IPS DF 6.9 (cell line): ENCODE data around the gene PHPT1.
"Not testable (repeated sequence)": the region's sequence is repeated elsewhere in the genome, so short reads cannot be mapped to it uniquely, and the experiment has no call there.

Source experiments
- DNase-seq: peaks from one replicate; pipeline ENCODE4 v3.0.0-alpha.2; 2013; ENCODE audit warnings: low read depth, low spot score
- H3K27ac ChIP-seq: one replicate; pipeline ENCODE4 v1.5.1; 2013; ENCODE audit warnings: low read length, control low read depth
- H3K27me3 ChIP-seq: 2 replicates; pipeline ENCODE4 v1.6.1; 2013; ENCODE audit warnings: mild to moderate bottlenecking, low read length; ENCODE audit not compliant: control insufficient read depth, insufficient read depth
- H3K36me3 ChIP-seq: 2 replicates; pipeline ENCODE4 v1.6.1; 2013; ENCODE audit warnings: low read length; ENCODE audit not compliant: control insufficient read depth, insufficient read depth
- H3K4me1 ChIP-seq: 2 replicates; pipeline ENCODE4 v1.6.1; 2013; ENCODE audit warnings: low read length; ENCODE audit not compliant: control insufficient read depth, insufficient read depth
- H3K4me3 ChIP-seq: 2 replicates; pipeline ENCODE4 v1.5.1; 2013; ENCODE audit warnings: mild to moderate bottlenecking, low read length
- H3K9me3 ChIP-seq: 2 replicates; pipeline ENCODE4 v1.6.1; 2013; ENCODE audit warnings: low read length, inconsistent platforms; ENCODE audit not compliant: control insufficient read depth, insufficient read depth
- WGBS: extraction: QIAGEN DNeasy Blood & Tissue Kit; methylation state at CpG from one replicate; pipeline ENCODE4 v1.1.7; 2013; ENCODE audit warnings: mixed read lengths, missing lambda C conversion rate; ENCODE audit not compliant: insufficient read length, insufficient coverage; 5-methylcytosine and 5-hydroxymethylcytosine counted together

PHPT1 gene

GRCh38 chr9:136849038-136849959, at the start of gene PHPT1:
TSS of gene PHPT1 (plus strand) at chr9:136849409. CDS start at chr9:136849431, 22 bp downstream.
- Histone ChIP-seq H3K4me1 (peaks cover 7% of the 10 kb centered on the region), H3K27me3 (no peaks in the 10 kb centered on the region; the same call in 1 of the 2 replicates), H3K9me3 (no peaks in the 10 kb centered on the region), H3K36me3 (no peaks in the 10 kb centered on the region; the same call in 1 of the 2 replicates), H3K4me3 (peak within 1 kb of the TSS; percentile 85), H3K27ac (no peak within 1 kb of the TSS)
- DNase-seq, result peak; percentile 89
- WGBS, result no CpG with 5 or more reads among the region's 77 CpGs

- no peak for DNase-seq
- H3K4me1 ChIP-seq, result no peaks in the 10 kb centered on the region
- no CpG with 5 or more reads among the region's 63 CpGs for WGBS
These were observed 49.2 kb upstream of the PHPT1 start for GRCh38 chr9:136799854-136800657.

GRCh38 chr9:136802321-136802720, 46.9 kb upstream of the PHPT1 start:
- Histone ChIP-seq H3K36me3 (no peaks in the 10 kb centered on the region), H3K27me3 (no peaks in the 10 kb centered on the region), H3K9me3 (no peaks in the 10 kb centered on the region), H3K4me3 (no peak overlapping the region), H3K4me1 (peaks cover 5% of the 10 kb centered on the region; the same call in 1 of the 2 replicates), H3K27ac (no peak overlapping the region)
- no peak for DNase-seq
- WGBS, result no CpG with 5 or more reads among the region's 6 CpGs

More at GRCh38 chr9:136799854-136800657, 49.2 kb upstream of the PHPT1 start:
- Histone ChIP-seq H3K4me3 (peak overlapping the region; percentile 77), H3K36me3 (no peaks in the 10 kb centered on the region), H3K27ac (no peak overlapping the region), H3K9me3 (no peaks in the 10 kb centered on the region), H3K27me3 (no peaks in the 10 kb centered on the region)

GRCh38 chr9:136803009-136803550, 46.1 kb upstream of the PHPT1 start:
- not testable (repeated sequence) for H3K4me3 ChIP-seq, H3K9me3 ChIP-seq, H3K4me1 ChIP-seq, H3K27ac ChIP-seq, H3K36me3 ChIP-seq, H3K27me3 ChIP-seq, DNase-seq
- WGBS, result no CpG with 5 or more reads among the region's 9 CpGs

GRCh38 chr9:136803551-136804508, 45.4 kb upstream of the PHPT1 start:
- no peak overlapping the region for H3K27ac ChIP-seq
- no CpG with 5 or more reads among the region's 22 CpGs for WGBS
- H3K36me3 ChIP-seq, result no peaks in the 10 kb centered on the region

GRCh38 chr9:136804509-136805206, 44.6 kb upstream of the PHPT1 start:
- Histone ChIP-seq H3K27ac (no peak overlapping the region), H3K9me3 (no peaks in the 10 kb centered on the region), H3K4me3 (no peak overlapping the region), H3K36me3 (peaks cover 1% of the 10 kb centered on the region; the same call in 1 of the 2 replicates), H3K4me1 (peaks cover 5% of the 10 kb centered on the region; the same call in 1 of the 2 replicates), H3K27me3 (no peaks in the 10 kb centered on the region)
- WGBS, result no CpG with 5 or more reads among the region's 20 CpGs
- DNase-seq, result no peak

More at GRCh38 chr9:136803551-136804508, 45.4 kb upstream of the PHPT1 start:
- no peaks in the 10 kb centered on the region for H3K9me3 ChIP-seq
- no peak overlapping the region for H3K4me3 ChIP-seq
- DNase-seq, result no peak
- H3K4me1 ChIP-seq, result peaks cover 5% of the 10 kb centered on the region; the same call in 1 of the 2 replicates
- no peaks in the 10 kb centered on the region for H3K27me3 ChIP-seq

- Histone ChIP-seq H3K4me3 (no peak overlapping the region), H3K27ac (no peak overlapping the region), H3K9me3 (no peaks in the 10 kb centered on the region), H3K36me3 (peaks cover 2% of the 10 kb centered on the region; the same call in 1 of the 2 replicates), H3K27me3 (no peaks in the 10 kb centered on the region), H3K4me1 (peaks cover 5% of the 10 kb centered on the region; the same call in 1 of the 2 replicates)
- WGBS, result no CpG with 5 or more reads among the region's 12 CpGs
- no peak for DNase-seq
These were observed 43.9 kb upstream of the PHPT1 start for GRCh38 chr9:136805207-136805740.

GRCh38 chr9:136806067-136806466, 43.1 kb upstream of the PHPT1 start:
- no peak overlapping the region for H3K27ac ChIP-seq
- no peak for DNase-seq
- no peaks in the 10 kb centered on the region for H3K9me3 ChIP-seq
- H3K27me3 ChIP-seq, result no peaks in the 10 kb centered on the region
- H3K4me3 ChIP-seq, result no peak overlapping the region
- H3K4me1 ChIP-seq, result peaks cover 5% of the 10 kb centered on the region; the same call in 1 of the 2 replicates
- WGBS, result no CpG with 5 or more reads among the region's 10 CpGs
- peaks cover 2% of the 10 kb centered on the region; the same call in 1 of the 2 replicates for H3K36me3 ChIP-seq
